HepG2 (cell line): ENCODE data around the gene FNDC3B. TPM values are rescaled to one million over a fixed set of nuclear protein-coding genes. Genes with fewer than 3 reads are reported as not detected.

Experiments
- AFF4 ChIP-seq: sonication (generic); formaldehyde crosslinking; IDR thresholded peaks from 2 replicates; pipeline ENCODE4 v1.4.0; 2020; ENCODE audit warnings: missing genetic modification reagents
- ARNT ChIP-seq: fragments of 450-650 bp; IDR thresholded peaks from 2 replicates; pipeline ENCODE4 v1.6.1; 2017
- ELK4 ChIP-seq: sonication (generic); formaldehyde crosslinking; IDR thresholded peaks from 2 replicates; pipeline ENCODE4 v1.9.0; 2021; ENCODE audit warnings: missing genetic modification reagents, borderline replicate concordance
- FOXA3 ChIP-seq: IDR thresholded peaks from 2 replicates; pipeline ENCODE4 v1.6.1; 2016; ENCODE audit warnings: missing genetic modification reagents, missing compliant biosample characterization
- KDM2A ChIP-seq: sonication (generic); formaldehyde crosslinking; IDR thresholded peaks from 2 replicates; pipeline ENCODE4 v1.4.0; 2020; ENCODE audit warnings: low read depth, missing genetic modification reagents, borderline replicate concordance
- MAFK ChIP-seq, 2 experiments: IDR thresholded peaks in 1 of 2; conservative IDR thresholded peaks in 1 of 2; 2 replicates each; pipeline ENCODE4 v1.6.1; 2011; ENCODE audit warnings: improper control_type of control experiment in 2 of 2, low read length in 2 of 2
- POGZ ChIP-seq: sonication (generic); formaldehyde crosslinking; IDR thresholded peaks from 2 replicates; pipeline ENCODE4 v1.4.0; 2020; ENCODE audit warnings: mild to moderate bottlenecking, missing genetic modification reagents
- POLR2G ChIP-seq: fragments of 200-400 bp; formaldehyde crosslinking; IDR thresholded peaks from 2 replicates; pipeline ENCODE4 v1.6.1; 2018; ENCODE audit warnings: mild to moderate bottlenecking, low read depth, low read length, moderate library complexity
- PRDM15 ChIP-seq: sonication (generic); formaldehyde crosslinking; IDR thresholded peaks from 2 replicates; pipeline ENCODE4 v1.4.0; 2020; ENCODE audit warnings: missing genetic modification reagents
- SMAD9 ChIP-seq: sonication (generic); formaldehyde crosslinking; IDR thresholded peaks from 2 replicates; pipeline ENCODE4 v1.5.1; 2020; ENCODE audit warnings: mild to moderate bottlenecking, missing genetic modification reagents
- SP1 ChIP-seq, 2 experiments: fragments of 450-650 bp in 1 of 2; sonication (generic) in 1 of 2; formaldehyde crosslinking in 1 of 2; IDR thresholded peaks; 2 replicates each; pipeline versions ENCODE4 v1.4.0 to v1.6.1; 2016 to 2020; ENCODE audit warnings: missing genetic modification reagents in 1 of 2
- SYNCRIP ChIP-seq: fragments of 200-400 bp; formaldehyde crosslinking; IDR thresholded peaks from 2 replicates; pipeline ENCODE4 v1.6.1; 2018; ENCODE audit warnings: mild to moderate bottlenecking, low read depth, low read length; ENCODE audit not compliant: insufficient read depth
- USF2 ChIP-seq, 2 experiments: sonication (generic) in 1 of 2; formaldehyde crosslinking in 1 of 2; IDR thresholded peaks; 2 replicates each; pipeline versions ENCODE4 v1.5.1 to v1.6.1; 2011 to 2020; ENCODE audit warnings: borderline replicate concordance in 1 of 2, low read depth in 1 of 2, low read length in 1 of 2, mild to moderate bottlenecking in 1 of 2, missing genetic modification reagents in 1 of 2, moderate library complexity in 1 of 2
- ZFP90 ChIP-seq: sonication (generic); formaldehyde crosslinking; IDR thresholded peaks from 2 replicates; pipeline ENCODE4 v1.8.0; 2022; ENCODE audit warnings: missing genetic modification reagents, mild to moderate bottlenecking, inconsistent platforms, borderline replicate concordance
- ZNF205 ChIP-seq: IDR thresholded peaks from 2 replicates; pipeline ENCODE4 v1.6.1; 2018; ENCODE audit warnings: missing biosample characterization, missing genetic modification reagents
- ZNF484 ChIP-seq: sonication (generic); formaldehyde crosslinking; IDR thresholded peaks from 2 replicates; pipeline ENCODE4 v1.5.1; 2020; ENCODE audit warnings: mild to moderate bottlenecking, low read depth, missing genetic modification reagents, borderline replicate concordance
- ZNF670 ChIP-seq: sonication (generic); formaldehyde crosslinking; IDR thresholded peaks from 2 replicates; pipeline ENCODE4 v1.8.0; 2022; ENCODE audit warnings: mild to moderate bottlenecking, missing genetic modification reagents, borderline replicate concordance
- polyA plus RNA-seq, 8 experiments: library from polyadenylated mRNA; depleted of rRNA in 3 of 8; stranded (reverse) in 7 of 8; unstranded in 1 of 8; fragments of >200 nt; fragmentation: Illumina TruSeq in 4 of 8; extraction: Trizol in 4 of 8; gene quantifications; 2 replicates each; pipeline versions ENCODE4 v1.2.1 to v1.2.3, GENCODE V29; 2011 to 2016; ENCODE audit warnings: low read depth in 4 of 8, missing spikeins in 1 of 8, mixed read lengths in 1 of 8; ENCODE audit not compliant: insufficient read depth in 1 of 8
- total RNA-seq, 5 experiments: library from RNA; depleted of rRNA; stranded (reverse); fragments of >200 nt; fragmentation: Illumina TruSeq; extraction: Trizol; gene quantifications; 2 replicates each; pipeline ENCODE4 v1.2.3, GENCODE V29; 2016; ENCODE audit warnings: low read depth in 1 of 5

Gene FNDC3B
- total and polyA plus RNA-seq, 2 of the 13 experiments (the other 11 are each of a cell fraction or from before 2014, with no cell fraction given): 74.8 to 103 TPM

GRCh38 chr3:172410702-172411477, 371.5 kb downstream of the FNDC3B start (continued):
- no peak for TF ChIP-seq PRDM15 (CRISPR knock-in tag)
- TF ChIP-seq USF2 (IDR thresholded peaks at IDR 0.05; ENCODE audit: low read depth, low read length): no peak
- no peak for TF ChIP-seq USF2 (CRISPR knock-in tag; IDR thresholded peaks at IDR 0.05; ENCODE audit: borderline replicate concordance)
- TF ChIP-seq ARNT: no peak
- TF ChIP-seq ZNF205 (CRISPR knock-in tag): no peak
- no peak for TF ChIP-seq ZNF670 (CRISPR knock-in tag)
- peak; percentile 63 for TF ChIP-seq POLR2G
- TF ChIP-seq FOXA3: no peak
- no peak for TF ChIP-seq SYNCRIP
- TF ChIP-seq KDM2A (CRISPR knock-in tag): peak; percentile 45; the same call in 1 of the 2 replicates
- no peak for TF ChIP-seq SP1 (IDR thresholded peaks at IDR 0.05)
- TF ChIP-seq SP1 (CRISPR knock-in tag; IDR thresholded peaks at IDR 0.05): no peak
- no peak for TF ChIP-seq MAFK (conservative IDR thresholded peaks at IDR 0.05 in 1 of 2, IDR thresholded peaks at IDR 0.05 in 1 of 2; ENCODE audit: low read length in 2 of 2)
- no peak for TF ChIP-seq POGZ (CRISPR knock-in tag)
- TF ChIP-seq AFF4 (CRISPR knock-in tag): no peak
- TF ChIP-seq SMAD9 (CRISPR knock-in tag): no peak
- no peak for TF ChIP-seq ZFP90 (CRISPR knock-in tag)
- no peak for TF ChIP-seq ELK4 (CRISPR knock-in tag)
- no peak for TF ChIP-seq ZNF484
